ENCODE measurements around the gene TMEM263. TPM values are rescaled to one million over a fixed set of nuclear protein-coding genes. Genes with fewer than 3 reads are reported as not detected.

TMEM263 gene
- total RNA-seq, 1 donor from 2014 or later: 48.9 TPM

DNA sequence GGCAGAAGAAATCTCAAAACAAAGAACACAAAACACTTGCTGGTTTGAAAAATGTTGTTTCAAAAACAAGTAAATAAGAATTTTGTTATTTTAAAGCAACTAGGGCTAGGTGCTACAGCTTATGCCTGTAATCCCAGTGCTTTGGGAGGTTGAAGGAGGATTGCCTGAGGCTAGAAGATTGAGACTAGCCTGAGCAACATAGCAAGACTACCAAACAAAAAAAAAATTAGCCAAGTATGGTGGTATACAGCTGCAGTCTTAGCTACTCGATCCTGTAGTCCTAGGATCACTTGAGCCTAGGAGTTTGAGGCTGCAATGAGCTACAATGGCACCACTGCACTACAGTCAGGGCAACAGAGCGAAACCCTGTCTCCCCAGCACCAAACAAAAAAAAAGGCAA, 63.8 kb downstream of the TMEM263 start:
- no peaks in the 10 kb centered on the region for H3K4me1 Mint-ChIP-seq (ENCODE audit: unreplicated experiment)
- TF ChIP-seq, protein P1, sequence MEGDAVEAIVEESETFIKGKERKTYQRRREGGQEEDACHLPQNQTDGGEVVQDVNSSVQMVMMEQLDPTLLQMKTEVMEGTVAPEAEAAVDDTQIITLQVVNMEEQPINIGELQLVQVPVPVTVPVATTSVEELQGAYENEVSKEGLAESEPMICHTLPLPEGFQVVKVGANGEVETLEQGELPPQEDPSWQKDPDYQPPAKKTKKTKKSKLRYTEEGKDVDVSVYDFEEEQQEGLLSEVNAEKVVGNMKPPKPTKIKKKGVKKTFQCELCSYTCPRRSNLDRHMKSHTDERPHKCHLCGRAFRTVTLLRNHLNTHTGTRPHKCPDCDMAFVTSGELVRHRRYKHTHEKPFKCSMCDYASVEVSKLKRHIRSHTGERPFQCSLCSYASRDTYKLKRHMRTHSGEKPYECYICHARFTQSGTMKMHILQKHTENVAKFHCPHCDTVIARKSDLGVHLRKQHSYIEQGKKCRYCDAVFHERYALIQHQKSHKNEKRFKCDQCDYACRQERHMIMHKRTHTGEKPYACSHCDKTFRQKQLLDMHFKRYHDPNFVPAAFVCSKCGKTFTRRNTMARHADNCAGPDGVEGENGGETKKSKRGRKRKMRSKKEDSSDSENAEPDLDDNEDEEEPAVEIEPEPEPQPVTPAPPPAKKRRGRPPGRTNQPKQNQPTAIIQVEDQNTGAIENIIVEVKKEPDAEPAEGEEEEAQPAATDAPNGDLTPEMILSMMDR (conservative IDR thresholded peaks at IDR 0.05): no peak
- no peaks in the 10 kb centered on the region for H3K27me3 Mint-ChIP-seq
- no peak for DNase-seq (ENCODE audit: extremely low spot score, unreplicated experiment)
- no peak overlapping the region for H3K27ac Mint-ChIP-seq
- H3K9me3 Mint-ChIP-seq: no peaks in the 10 kb centered on the region
- H3K4me3 Mint-ChIP-seq: no peak overlapping the region
- peaks cover 3% of the 10 kb centered on the region for H3K36me3 Mint-ChIP-seq

Other genes with a start within 250 kb of the TMEM263 start
- 9.8 and 22.1 TPM in 2 replicates for gene RIC8B, start 181.2 kb upstream of the TMEM263 start, total RNA-seq (ENCODE audit: low replicate concordance)
- gene MTERF2, start 31.2 kb downstream of the TMEM263 start, total RNA-seq (ENCODE audit: low replicate concordance): 8.9 and 16.0 TPM in 2 replicates
- 14.6 and 23.9 TPM in 2 replicates for gene CRY1, start 137.6 kb downstream of the TMEM263 start, total RNA-seq (ENCODE audit: low replicate concordance)

Data from type B pancreatic cell (in vitro differentiated cells).